H1 (cell line): ENCODE results near the gene TMEM59L. TPM values are rescaled to one million over a fixed set of nuclear protein-coding genes. Genes with fewer than 3 reads are reported as not detected.

Experiments used
- PHF8 ChIP-seq: fragments of 200-600 bp; sonication (generic); conservative IDR thresholded peaks from 2 replicates; pipeline ENCODE4 v1.7.1; 2012; ENCODE audit warnings: low read depth, mild to moderate bottlenecking, inconsistent platforms, low read length, moderate library complexity
- polyA plus RNA-seq, 7 experiments: library from polyadenylated mRNA; depleted of rRNA in 3 of 7; stranded (reverse) in 5 of 7; unstranded in 2 of 7; fragments of >200 nt in 5 of 7; fragments of 200-250 nt in 2 of 7; gene quantifications; 1 replicate in 5 of 7; 2 replicates in 1 of 7; 4 replicates in 1 of 7; pipeline versions ENCODE4 v1.2.1 to v1.2.3, GENCODE V29; 2011 to 2013; ENCODE audit warnings: missing spikeins in 2 of 7, mixed read lengths in 2 of 7
- total RNA-seq: library from RNA; stranded (reverse); fragmentation: NEBNext Ultra II Directional; extraction: Animal tissue kit (Norgen Biotek cat#: 25700); gene quantifications from 2 replicates; pipeline ENCODE4 v1.2.1, GENCODE V29; 2021

TMEM59L gene
- total and polyA plus RNA-seq, 2 of the 8 experiments (the other 6 are each of a cell fraction or from before 2014, with no cell fraction given) = 4.0 to 12.2 TPM

- TF ChIP-seq PHF8 = no peak
These were observed 23.7 kb downstream of the TMEM59L start (continued) for GRCh38 chr19:18636183-18636968.
